GM21447 (cell line): Measurements from ENCODE around the gene PPP1R9B.

Experiments
- ATAC-seq: cut with Tn5 transposase; IDR thresholded peaks from one replicate; pipeline ENCODE4 v1.9.1; 2021; ENCODE audit not compliant: unreplicated experiment

The PPP1R9B gene, protein sequence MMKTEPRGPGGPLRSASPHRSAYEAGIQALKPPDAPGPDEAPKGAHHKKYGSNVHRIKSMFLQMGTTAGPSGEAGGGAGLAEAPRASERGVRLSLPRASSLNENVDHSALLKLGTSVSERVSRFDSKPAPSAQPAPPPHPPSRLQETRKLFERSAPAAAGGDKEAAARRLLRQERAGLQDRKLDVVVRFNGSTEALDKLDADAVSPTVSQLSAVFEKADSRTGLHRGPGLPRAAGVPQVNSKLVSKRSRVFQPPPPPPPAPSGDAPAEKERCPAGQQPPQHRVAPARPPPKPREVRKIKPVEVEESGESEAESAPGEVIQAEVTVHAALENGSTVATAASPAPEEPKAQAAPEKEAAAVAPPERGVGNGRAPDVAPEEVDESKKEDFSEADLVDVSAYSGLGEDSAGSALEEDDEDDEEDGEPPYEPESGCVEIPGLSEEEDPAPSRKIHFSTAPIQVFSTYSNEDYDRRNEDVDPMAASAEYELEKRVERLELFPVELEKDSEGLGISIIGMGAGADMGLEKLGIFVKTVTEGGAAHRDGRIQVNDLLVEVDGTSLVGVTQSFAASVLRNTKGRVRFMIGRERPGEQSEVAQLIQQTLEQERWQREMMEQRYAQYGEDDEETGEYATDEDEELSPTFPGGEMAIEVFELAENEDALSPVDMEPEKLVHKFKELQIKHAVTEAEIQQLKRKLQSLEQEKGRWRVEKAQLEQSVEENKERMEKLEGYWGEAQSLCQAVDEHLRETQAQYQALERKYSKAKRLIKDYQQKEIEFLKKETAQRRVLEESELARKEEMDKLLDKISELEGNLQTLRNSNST

DNA sequence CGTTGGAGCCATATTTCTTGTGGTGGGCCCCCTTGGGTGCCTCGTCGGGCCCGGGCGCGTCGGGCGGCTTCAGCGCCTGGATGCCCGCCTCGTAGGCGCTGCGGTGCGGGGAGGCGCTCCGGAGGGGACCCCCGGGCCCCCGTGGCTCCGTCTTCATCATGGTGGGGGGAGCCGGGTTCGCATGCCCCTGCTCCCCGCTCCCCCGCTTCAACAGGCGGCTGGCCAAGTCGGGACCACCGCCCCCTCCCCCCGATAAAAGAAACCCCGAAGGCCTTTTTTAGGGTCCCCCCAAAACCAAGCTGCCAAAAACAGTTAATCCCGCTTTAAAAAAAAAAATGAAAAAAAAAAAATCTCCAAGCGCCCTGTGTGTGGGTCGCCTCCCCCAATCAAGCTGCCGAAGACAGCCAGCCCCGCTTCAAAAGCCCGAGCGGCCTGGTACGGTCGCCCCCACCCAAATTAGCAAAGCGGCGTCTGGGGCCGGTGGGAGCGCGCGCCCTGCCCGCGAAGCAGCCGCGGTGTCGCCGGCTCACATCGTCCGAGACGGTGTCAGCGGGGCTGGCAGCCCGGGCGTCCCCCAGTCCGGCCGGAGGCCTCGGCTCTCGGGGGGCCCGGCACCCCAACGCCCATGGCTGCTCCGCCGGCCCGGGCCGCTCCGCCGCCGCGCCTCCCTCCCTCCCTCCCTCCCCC is at the start of gene PPP1R9B:
Gene PPP1R9B, minus strand, starts transcription at position 324 of the 687 bp plus-strand sequence. Its CDS starts 164 bp downstream, at position 160.
- ATAC-seq = no peak

DNA sequence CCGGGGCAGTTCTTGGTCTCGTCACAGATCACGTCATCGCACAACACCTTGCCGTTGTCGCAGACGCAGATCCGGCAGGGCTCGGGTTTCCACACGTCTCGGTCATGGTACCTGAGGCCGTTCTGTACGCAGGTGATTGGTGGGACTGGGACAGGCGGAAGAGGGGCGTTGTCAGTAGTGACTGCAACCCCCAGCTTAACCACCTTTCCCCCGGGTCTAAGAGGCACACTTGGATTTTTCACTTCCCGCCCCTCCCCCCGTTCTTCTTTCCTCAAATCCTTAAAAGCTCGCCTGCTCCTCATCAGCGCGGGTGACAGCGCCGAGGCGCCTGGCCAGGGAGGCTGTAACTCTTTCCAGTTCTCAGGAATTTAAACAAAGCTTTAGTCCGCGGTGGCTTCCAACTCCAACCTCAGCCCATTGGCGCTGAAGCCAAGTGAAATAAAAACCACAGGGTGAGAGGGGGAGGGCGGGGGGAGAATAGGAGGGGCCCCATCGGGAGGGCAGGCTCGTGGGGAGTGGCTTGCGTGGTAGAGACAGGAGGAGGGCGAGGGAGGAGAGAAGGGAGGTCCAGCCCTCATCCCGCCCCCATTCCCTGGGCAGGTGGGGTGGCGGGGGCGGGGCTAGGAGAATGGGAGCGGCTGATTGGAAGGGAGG is 49.5 kb upstream of the PPP1R9B start:
- peak; percentile 30 for ATAC-seq

DNA sequence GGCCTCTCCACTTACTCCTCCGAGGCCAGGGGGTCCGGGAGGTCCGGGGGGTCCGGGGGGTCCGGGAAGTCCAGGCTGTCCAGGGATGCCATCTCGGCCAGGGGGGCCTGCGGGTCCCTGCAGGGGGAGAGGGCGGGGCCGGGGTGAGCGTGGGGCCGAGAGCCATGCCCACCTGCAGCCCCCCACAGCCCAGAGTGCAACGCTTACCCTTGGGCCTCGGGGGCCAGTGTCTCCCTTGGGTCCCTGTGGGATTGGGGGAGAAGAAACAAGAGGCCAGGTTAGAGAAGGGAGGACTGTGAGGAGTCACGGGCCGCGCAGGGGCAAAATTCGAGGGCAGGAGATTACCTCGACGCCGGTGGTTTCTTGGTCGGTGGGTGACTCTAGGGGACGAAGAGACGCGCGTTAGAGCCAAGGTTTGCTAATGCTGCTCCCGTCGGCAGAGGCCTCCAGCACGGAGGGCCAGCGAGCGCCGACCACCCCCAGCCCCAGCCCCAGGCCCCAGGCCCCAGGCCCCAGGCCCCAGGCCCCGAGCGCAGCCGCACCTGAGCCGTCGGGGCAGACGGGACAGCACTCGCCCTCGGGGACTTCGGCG is 48.8 kb upstream of the PPP1R9B start:
- no peak for ATAC-seq

DNA sequence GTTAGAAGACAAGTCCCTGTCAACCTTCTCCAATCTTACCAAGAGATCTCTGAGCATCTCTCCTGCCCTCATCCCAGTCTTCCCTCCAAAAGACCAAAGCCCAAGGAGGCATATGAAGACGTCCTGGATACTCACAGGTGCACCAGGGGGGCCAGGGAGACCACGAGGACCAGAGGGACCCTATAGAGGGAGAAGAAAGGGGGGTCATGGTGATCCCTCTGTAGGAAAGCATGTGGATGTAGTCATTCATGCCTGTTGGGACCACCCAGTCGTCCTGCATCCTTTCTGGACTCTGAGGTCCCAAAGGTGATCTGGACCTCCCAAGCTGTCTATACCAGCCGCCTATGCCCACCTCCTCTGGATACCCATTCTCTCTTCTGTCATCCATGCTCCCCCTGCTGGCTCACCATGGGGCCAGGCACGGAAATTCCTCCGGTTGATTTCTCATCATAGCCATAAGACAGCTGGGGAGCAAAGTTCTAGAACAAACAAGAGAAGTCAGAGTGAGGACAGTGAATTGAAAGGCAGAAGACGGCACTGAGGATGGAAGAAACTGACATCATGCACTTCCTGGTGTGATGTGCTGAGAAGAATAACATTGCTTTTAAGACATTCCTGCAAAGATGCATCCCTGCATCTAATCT is 47.7 kb upstream of the PPP1R9B start:
- no peak for ATAC-seq

DNA sequence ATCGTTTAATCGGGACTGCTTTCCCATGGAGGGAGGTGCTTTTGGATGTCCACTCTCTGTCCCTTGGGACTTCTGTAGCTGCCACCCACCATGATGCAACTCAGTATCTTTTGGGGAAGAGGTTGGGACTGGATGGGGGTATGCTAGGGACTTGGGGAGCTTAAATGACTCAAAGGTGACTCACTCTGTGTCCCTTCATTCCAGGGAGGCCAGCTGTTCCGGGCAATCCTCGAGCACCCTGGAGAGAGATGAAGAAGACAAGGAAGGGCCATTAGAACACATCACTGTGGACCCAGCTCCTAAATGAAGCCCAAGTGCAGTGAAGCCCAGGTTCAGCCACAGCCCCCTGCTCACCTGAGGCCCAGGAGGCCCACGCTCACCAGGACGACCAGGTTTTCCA is 46.3 kb upstream of the PPP1R9B start:
- ATAC-seq = no peak

DNA sequence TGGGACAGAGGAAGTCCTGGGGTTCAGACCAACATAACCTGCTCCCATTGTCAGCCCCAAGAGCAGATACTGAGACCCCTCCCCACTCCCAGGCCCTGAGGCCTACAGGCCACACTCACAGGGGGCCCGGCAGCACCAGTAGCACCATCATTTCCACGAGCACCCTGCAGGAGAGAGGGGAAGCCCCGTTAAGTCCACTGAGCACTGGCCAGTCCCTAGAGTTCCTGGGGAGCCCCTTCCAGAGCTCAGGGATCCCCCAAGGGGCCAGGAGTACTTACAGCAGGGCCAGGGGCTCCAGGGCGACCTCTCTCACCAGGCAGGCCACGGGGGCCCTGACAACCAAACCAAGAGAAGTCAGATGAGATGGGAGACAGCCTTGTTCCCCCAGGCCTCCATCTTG is 45.6 kb upstream of the PPP1R9B start:
- ATAC-seq = no peak

DNA sequence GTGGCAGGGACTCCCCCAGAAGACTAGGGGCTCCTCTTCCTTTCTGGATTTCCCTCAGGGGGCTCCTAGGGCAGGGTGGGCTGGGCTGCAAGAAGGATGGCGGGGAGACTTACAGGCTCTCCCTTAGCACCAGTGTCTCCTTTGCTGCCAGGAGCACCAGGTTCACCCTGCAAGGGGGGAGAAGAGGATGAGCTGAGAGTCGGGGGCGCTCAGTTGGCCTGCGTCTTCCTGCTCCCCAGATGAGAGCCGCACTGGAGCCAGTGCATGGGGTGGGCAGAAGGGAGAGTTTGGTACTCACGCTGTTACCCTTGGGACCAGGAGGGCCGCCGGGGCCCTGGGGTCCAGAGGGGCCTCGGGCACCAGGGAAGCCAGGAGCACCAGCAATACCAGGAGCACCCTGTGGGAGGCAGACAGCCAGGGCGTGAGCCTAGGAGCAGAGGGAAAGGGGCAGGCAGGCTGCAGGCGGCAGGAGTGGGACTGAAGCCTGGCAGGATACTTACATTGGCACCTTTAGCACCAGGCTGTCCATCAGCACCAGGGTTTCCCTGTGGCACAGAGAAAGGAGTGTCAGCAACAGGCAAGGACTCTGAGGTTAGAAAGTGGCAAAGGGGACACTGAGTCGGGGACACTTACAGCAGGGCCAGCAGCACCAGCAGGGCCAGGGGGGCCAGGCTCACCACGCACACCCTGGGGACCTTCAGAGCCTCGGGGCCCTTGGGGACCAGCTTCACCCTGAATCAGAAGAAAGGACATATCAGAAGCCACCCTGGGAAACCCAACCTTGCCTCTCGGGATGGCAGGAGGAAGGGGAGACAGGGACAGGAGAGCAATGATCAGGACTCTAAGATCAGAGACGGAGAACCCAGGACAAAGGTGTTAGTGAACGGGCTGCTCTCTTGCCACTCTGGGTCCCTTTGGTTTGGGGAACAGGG is 44.7 kb upstream of the PPP1R9B start:
- no peak for ATAC-seq

DNA sequence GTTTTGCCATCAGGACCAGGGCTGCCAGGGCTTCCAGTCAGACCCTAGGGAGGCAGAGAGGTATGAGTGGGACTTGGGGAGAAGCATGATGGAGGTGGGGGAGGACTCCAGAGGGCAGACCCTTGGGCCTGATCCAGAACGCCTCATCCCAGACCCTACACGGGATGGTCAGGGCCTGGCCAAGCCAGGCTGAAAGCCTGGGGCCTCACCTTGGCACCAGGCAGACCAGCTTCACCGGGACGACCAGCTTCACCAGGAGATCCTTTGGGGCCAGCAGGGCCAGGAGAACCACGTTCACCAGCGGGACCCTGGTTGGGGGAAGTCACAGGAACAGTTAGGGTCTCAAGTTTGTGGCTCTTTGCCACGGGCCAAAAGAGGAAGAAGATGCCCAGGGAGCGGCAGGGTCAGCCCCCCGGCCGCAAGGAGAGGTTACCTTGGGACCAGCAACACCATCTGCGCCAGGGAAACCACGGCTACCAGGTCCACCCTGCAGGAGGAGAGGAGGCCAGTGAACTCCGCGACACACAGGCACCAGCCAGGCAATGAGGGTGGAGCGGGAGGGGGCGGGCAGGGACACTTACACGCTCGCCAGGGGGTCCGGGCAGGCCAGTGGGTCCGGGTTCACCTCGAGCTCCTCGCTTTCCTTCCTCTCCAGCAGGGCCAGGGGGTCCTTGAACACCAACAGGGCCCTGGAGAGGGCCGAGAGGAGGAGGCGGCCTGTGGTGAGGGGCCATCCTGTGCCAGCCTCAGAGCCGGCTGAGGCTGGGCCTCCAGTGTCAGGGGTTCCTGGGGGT is 43.9 kb upstream of the PPP1R9B start:
- ATAC-seq = no peak

DNA sequence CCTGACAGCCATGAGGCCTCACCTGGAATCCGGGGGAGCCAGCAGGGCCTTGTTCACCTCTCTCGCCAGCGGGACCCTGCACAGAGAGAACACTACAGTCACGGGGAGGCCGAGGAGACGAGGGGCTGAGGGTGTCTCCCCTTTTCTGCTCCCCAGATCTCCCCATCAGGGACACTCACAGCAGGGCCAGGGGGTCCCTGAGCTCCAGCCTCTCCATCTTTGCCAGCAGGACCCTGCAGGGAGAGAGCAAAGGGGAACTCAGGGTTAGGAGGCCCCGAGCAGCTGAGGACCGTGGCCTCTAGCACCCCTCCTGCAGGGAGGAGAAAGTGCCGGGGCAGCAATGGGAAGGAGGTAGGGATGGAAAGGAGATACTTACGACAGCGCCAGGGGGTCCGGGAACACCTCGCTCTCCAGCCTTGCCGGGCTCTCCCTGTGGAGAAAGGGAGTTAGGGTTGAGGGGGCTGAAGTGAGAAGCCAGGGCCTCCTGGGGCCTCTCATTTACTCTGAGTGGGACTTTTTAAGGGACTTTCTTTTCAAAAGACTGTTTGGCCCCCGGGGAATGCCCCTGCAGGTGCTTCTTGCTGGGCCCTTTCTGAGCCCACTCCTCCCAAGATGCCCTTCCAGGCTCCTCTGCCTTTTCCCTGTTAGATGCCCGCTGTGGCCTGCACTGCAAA is 42.3 kb upstream of the PPP1R9B start:
- ATAC-seq = no peak

DNA sequence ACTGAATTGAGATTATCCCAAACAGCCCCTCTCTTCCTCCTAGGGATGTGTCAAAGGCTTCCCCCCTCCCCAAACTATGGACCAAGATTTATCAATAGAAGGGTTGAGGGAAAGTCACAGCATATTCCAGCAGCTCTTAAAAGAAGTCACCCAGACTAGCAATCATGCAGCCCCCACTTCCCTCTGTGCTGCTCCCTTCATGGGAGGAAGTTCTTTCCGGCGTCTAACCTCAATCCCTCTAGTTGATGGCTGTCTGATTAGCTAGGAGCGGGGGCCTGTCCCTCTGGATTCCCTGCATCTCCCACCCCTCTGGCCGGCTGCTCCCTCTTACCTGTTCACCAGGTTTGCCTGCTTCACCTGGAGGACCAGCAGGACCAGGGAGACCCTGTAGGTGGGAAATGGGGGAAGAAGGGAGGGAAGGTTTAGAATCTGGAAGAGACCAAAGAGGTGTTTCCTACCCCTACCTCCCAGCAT is 41.7 kb upstream of the PPP1R9B start:
- no peak for ATAC-seq

DNA sequence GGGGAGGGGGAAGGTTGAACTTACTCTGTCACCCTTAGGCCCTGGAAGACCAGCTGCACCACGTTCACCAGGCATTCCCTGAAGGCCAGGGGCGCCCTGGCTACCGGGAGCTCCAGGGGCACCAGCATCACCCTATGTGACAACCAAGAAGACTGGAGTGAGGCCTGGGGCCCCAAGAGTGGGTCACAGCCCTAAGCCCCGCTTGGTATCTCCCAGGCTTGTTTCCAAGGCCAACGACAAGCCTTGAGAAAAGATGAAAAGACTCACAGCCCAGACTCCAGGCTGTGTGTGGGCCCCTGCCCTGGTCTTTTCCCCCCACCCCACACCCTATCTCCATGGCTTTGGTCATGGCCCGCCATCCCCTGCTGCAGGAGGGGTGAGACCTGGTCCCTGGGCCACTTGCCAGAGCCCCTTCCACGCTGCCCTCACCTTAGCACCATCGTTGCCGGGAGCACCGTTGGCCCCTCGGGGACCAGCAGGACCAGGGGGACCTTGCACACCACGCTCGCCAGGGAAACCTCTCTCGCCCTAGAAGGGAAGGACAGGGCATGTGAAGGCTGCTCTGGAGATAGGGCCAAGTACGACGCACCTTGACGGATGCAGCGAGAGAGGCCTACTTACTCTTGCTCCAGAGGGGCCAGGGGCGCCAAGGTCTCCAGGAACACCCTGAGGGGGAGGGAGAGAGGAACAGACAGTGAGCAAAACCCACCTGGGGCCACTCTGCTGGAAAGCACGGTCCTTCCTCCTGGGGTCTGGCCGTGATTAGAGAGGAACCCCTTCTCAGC is 41.1 kb upstream of the PPP1R9B start:
- ATAC-seq = no peak

DNA sequence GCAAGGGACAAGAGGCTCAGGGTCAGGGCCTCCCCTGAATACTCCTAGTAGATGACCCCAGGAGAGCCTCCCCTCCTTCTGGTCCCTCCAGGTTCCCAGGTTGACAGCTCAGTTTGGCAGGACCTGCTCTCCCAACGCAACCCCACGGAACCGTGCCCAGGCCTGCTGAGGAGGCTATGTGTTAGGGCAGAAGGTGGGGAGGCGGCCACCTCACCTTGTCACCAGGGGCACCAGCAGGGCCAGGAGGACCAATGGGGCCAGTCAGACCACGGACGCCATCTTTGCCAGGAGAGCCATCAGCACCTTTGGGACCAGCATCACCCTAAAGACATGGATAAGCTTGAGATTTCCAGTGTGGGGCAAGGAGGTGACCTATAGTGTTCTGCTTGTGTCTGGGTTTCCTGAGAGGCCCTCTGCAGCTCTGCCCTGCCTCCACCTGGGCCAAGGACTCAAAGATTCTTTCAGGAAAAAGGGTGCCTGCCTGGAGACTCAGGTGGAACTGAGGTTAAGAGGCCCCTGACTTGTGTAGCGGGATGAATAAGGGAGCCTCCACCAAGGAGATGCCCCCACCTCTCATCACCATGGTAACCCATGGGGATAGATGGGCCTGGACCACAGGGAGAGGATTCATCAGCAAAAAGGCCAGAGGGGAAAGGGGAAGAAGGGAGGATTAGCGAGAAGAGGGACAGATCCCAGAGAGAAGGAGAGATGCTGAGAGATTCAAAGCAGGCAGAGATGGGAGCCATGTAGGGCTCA is 40.3 kb upstream of the PPP1R9B start:
- ATAC-seq = no peak

DNA sequence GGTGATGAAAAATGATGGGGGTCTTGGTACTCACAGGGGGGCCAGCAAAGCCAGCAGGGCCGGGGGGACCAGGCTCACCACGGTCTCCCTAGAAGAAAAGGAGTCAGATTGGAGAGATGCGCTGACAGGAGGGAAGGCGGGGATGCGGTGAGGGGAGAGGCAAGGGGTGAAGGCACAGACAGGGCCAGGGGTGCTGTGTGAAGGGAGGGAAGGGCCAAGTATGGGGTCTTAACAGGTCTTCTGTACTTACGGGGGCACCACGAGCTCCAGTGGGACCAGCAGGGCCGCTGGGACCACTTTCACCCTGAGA is 39.8 kb upstream of the PPP1R9B start:
- ATAC-seq = no peak

DNA sequence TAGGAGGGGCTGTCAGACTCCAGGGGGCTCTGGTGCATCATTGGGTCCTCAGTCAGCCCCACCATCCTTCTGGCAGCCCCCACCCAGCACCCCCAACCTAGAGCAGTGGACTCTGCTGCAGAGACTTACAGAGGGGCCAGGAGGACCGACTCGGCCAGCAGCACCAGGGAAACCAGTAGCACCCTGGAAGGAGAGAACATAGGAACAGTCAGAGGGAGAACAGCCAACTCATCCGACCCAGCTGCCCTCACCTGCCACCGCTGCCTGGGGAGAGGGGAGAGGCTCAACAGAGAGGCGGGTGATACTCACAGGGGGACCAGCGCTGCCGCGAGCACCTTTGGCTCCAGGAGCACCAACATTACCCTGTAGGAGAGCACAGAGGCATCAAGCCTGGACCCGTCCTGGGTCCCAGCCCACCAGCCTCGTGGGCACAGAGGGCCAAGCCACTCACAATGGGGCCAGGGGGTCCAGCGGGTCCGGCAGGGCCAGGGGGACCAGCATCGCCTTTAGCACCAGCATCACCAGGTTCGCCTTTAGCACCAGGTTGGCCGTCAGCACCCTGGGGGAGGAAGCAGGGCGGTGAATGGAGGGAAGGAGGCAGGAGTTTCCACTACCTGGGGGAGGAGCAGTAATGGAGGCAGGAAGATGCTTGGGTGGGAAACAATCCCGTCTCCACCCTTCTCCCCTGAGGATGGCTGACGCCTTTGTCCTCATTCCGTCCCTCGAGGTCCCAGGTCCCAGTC is 39.2 kb upstream of the PPP1R9B start:
- no peak for ATAC-seq

DNA sequence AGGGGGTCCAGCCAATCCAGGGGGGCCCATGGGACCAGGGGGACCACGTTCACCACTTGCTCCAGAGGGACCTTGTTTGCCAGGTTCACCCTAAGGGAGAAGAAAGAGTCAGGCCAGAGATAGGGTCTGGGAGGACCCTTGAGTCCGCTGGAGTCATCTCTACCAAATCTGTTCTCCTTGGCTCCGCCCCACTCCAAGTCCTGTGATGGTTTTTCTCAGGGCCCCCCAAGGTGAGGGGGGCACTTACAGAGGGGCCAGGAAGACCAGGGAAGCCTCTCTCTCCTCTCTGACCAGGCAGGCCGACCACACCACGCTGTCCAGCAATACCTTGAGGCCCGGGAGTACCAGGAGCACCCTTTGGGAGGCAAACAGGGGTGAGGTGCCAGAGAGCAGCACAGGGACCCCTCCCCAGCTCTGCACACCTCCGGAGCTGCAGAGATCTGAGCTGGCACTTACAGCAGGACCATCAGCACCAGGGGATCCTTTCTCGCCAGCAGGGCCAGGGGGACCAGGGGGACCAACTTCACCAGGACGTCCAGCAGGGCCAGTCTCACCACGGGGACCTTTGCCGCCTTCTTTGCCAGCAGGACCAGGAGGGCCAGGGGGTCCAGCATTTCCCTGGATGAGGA is 38.6 kb upstream of the PPP1R9B start:
- ATAC-seq = no peak
